ENCODE data around the gene SFMBT2. TPM values are rescaled to one million over a fixed set of nuclear protein-coding genes. Genes with fewer than 3 reads are reported as not detected.

Gene SFMBT2
- total RNA-seq, 1 experiment from 2014 or later: 0.05 TPM

- H3K4me1 ChIP-seq (replicated peaks): no peaks in the 10 kb centered on the region
- H3K9me3 ChIP-seq (replicated peaks): no peaks in the 10 kb centered on the region
- H3K36me3 ChIP-seq: no peaks in the 10 kb centered on the region
- no peak overlapping the region for H3K27ac ChIP-seq
- no peaks in the 10 kb centered on the region for H3K27me3 ChIP-seq (replicated peaks)
- DNase-seq (ENCODE audit: low read depth in 1 of 2, low spot score in 2 of 2): no peak
- H3K4me3 ChIP-seq: no peak overlapping the region
Observed at GRCh38 chr10:7150349-7150748, 260.5 kb downstream of the SFMBT2 start.

DNA sequence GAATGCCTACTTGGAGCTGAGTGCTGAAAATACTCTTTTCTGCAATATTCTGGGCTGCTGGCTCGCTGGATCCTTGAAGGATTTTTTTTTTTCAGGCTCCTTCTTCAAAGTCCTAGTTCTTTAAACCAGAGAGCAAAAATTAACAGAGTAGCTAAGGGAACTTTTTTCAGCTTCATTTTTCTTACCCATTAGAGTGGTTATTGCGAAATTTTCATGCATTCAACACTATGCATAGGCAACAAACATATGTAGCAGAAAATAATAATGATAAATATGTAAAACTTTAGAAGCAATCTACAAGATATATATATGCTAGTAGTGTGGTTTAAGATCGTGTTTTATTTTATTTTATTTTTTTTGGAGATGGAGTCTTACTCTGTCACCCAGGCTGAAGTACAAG is 264.6 kb downstream of the SFMBT2 start:
- Histone ChIP-seq H3K27ac (no peak overlapping the region), H3K36me3 (no peaks in the 10 kb centered on the region), H3K4me3 (no peak overlapping the region), H3K27me3 (replicated peaks) (no peaks in the 10 kb centered on the region), H3K9me3 (replicated peaks) (no peaks in the 10 kb centered on the region), H3K4me1 (replicated peaks) (no peaks in the 10 kb centered on the region)
- DNase-seq (ENCODE audit: low read depth in 1 of 2, low spot score in 2 of 2): no peak

GRCh38 chr10:7136016-7136415 is 274.8 kb downstream of the SFMBT2 start:
- Histone ChIP-seq H3K27me3 (replicated peaks) (no peaks in the 10 kb centered on the region), H3K4me1 (replicated peaks) (no peaks in the 10 kb centered on the region), H3K4me3 (no peak overlapping the region), H3K36me3 (no peaks in the 10 kb centered on the region), H3K27ac (no peak overlapping the region), H3K9me3 (replicated peaks) (no peaks in the 10 kb centered on the region)
- DNase-seq (ENCODE audit: low read depth in 1 of 2, low spot score in 2 of 2): no peak

GRCh38 chr10:7135188-7135587 is 275.6 kb downstream of the SFMBT2 start:
- H3K27ac ChIP-seq: no peak overlapping the region
- no peak for DNase-seq (ENCODE audit: low read depth in 1 of 2, low spot score in 2 of 2)
- H3K4me3 ChIP-seq: no peak overlapping the region
- no peaks in the 10 kb centered on the region for H3K9me3 ChIP-seq (replicated peaks)
- no peaks in the 10 kb centered on the region for H3K27me3 ChIP-seq (replicated peaks)
- no peaks in the 10 kb centered on the region for H3K4me1 ChIP-seq (replicated peaks)
- no peaks in the 10 kb centered on the region for H3K36me3 ChIP-seq

DNA sequence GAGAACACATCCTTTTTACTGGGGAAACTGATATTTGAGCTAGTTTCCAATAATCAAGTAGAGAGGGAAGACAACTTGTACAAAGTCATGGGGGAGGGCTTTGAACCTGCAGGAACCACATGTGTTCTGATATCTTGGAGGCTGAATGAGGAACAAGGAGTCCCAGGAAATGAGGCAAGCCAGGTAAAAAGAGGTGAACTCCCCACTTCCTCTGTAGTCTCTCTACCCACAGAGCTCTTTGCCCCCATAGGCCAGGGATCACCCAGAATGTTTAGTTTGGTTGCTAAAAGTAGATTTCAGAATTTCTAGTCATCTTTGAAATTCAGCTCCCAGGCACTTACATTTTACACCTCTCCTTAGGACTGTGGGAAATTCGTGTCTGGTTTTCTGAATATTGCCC is 276.4 kb downstream of the SFMBT2 start:
- Histone ChIP-seq H3K4me1 (replicated peaks) (no peaks in the 10 kb centered on the region), H3K27me3 (replicated peaks) (no peaks in the 10 kb centered on the region), H3K27ac (no peak overlapping the region), H3K4me3 (no peak overlapping the region), H3K36me3 (no peaks in the 10 kb centered on the region), H3K9me3 (replicated peaks) (no peaks in the 10 kb centered on the region)
- no peak for DNase-seq (ENCODE audit: low read depth in 1 of 2, low spot score in 2 of 2)

DNA sequence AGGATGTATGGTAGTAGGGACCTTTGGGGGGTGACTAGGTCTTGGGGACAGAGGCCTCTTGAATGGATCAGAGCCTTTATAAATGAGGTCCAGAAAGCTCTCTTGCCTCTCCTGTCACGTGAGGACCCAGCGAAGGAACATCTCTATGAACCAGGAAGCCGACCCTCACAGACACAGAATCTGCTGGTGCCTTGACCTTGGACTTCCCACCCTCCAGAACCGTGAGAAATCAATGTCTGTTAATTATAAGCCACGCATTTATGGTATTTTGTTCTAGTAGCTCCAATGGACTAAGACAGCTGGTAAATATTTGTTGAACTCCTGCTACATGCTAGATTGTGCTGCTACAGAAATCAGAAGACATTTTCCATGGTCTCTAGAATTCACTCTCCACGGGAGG is 276.9 kb downstream of the SFMBT2 start:
- no peaks in the 10 kb centered on the region for H3K27me3 ChIP-seq (replicated peaks)
- H3K4me3 ChIP-seq: no peak overlapping the region
- no peak for DNase-seq (ENCODE audit: low read depth in 1 of 2, low spot score in 2 of 2)
- no peaks in the 10 kb centered on the region for H3K4me1 ChIP-seq (replicated peaks)
- H3K27ac ChIP-seq: no peak overlapping the region
- H3K36me3 ChIP-seq: no peaks in the 10 kb centered on the region
- H3K9me3 ChIP-seq (replicated peaks): no peaks in the 10 kb centered on the region

GRCh38 chr10:7133278-7133677 is 277.6 kb downstream of the SFMBT2 start:
- Histone ChIP-seq H3K4me1 (replicated peaks) (no peaks in the 10 kb centered on the region), H3K4me3 (no peak overlapping the region), H3K27ac (no peak overlapping the region), H3K27me3 (replicated peaks) (no peaks in the 10 kb centered on the region), H3K36me3 (no peaks in the 10 kb centered on the region), H3K9me3 (replicated peaks) (no peaks in the 10 kb centered on the region)
- DNase-seq (ENCODE audit: low read depth in 1 of 2, low spot score in 2 of 2): no peak

GRCh38 chr10:7130191-7130911 is 280.5 kb downstream of the SFMBT2 start:
- DNase-seq (ENCODE audit: low read depth in 1 of 2, low spot score in 2 of 2): no peak
- H3K36me3 ChIP-seq: no peaks in the 10 kb centered on the region
- no peaks in the 10 kb centered on the region for H3K4me1 ChIP-seq (replicated peaks)
- no peak overlapping the region for H3K27ac ChIP-seq
- H3K4me3 ChIP-seq: no peak overlapping the region
- H3K9me3 ChIP-seq (replicated peaks): no peaks in the 10 kb centered on the region
- H3K27me3 ChIP-seq (replicated peaks): no peaks in the 10 kb centered on the region

DNA sequence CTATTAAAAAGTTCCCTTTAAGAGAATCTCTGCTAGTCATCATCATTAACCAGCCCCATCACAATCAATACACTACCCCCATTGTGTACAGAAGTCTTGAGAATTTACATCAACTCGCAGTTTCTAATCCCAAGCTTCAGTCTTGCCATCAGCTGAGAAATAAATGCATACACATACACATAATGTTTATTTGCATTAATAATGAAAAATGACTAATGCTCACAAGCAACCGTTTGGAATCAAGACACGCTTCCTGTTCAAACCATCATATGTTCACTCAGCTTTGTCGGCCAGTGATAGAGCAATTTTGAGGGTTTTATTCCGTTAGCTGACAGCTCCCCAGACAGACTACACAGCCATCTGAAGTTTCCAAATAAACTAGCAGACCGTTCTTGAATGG is 287.1 kb downstream of the SFMBT2 start:
- no peaks in the 10 kb centered on the region for H3K36me3 ChIP-seq

DNA sequence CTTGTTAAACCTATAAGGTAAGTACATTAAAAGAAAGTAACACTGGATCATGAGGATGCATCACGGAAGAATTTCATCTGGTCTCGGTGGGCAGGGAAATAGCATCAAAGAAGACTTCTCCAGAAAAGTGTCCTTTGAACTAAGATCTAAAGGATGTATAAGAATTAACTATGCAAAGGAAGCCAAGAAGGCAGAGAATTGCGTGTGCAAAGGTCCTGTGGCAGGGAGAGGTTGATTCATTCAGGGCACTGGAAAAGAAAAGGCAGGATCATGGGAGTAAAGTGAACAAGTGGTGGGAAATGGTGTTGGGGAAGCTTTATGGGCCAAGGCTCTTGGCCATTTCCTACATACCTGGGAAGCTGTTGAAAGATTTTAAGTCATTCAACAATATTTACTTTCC is 288.3 kb downstream of the SFMBT2 start:
- no peak overlapping the region for H3K4me3 ChIP-seq
- no peak overlapping the region for H3K27ac ChIP-seq
- H3K36me3 ChIP-seq: no peaks in the 10 kb centered on the region
- H3K9me3 ChIP-seq (replicated peaks): no peaks in the 10 kb centered on the region
- no peak for DNase-seq (ENCODE audit: low read depth in 1 of 2, low spot score in 2 of 2)
- peaks cover 4% of the 10 kb centered on the region for H3K27me3 ChIP-seq (replicated peaks)
- no peaks in the 10 kb centered on the region for H3K4me1 ChIP-seq (replicated peaks)

More for the DNA sequence above, 287.1 kb downstream of the SFMBT2 start:
- peaks cover 4% of the 10 kb centered on the region for H3K27me3 ChIP-seq (replicated peaks)
- no peak overlapping the region for H3K27ac ChIP-seq
- no peaks in the 10 kb centered on the region for H3K4me1 ChIP-seq (replicated peaks)
- H3K9me3 ChIP-seq (replicated peaks): no peaks in the 10 kb centered on the region
- no peak for DNase-seq (ENCODE audit: low read depth in 1 of 2, low spot score in 2 of 2)
- no peak overlapping the region for H3K4me3 ChIP-seq

- Histone ChIP-seq H3K9me3 (replicated peaks) (no peaks in the 10 kb centered on the region), H3K27ac (no peak overlapping the region), H3K36me3 (no peaks in the 10 kb centered on the region), H3K4me1 (replicated peaks) (no peaks in the 10 kb centered on the region), H3K27me3 (replicated peaks) (peaks cover 12% of the 10 kb centered on the region), H3K4me3 (no peak overlapping the region)
- peak in 1 of 2 experiments; percentile 21 for DNase-seq (ENCODE audit: low read depth in 1 of 2, low spot score in 2 of 2)
Observed at GRCh38 chr10:7121154-7121797, 289.6 kb downstream of the SFMBT2 start.

DNA sequence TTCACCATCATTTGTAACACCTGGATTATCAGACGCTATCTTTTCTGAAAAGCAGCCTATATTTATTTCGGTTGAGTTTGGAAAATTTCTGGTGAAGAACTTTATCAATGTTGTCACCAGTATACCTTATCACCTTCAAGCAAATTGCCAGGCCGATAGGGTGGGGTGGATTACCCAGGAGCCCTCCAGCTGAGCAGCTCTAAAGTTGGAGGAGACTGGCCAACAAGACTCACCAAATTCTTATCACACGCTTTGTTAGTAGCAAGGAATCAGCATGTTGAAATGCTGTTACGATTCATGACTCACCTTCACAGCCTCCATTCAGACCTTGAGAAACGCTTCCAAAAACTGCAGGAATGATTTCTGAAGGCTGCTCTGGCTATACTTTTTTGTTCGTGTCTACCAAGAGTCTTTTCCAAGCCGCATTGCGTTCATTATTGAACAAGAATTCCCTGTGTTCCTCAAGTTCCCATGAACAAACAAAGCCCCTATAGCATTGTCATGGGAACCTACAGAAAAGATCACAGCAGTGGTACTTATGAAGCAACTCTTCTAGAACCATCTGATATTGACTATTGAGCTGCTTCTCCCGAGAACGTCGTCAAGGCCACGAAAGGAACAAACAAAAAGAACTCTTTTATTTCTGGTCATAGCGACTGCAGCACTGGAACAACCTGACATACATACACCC is 291.4 kb downstream of the SFMBT2 start:
- H3K4me3 ChIP-seq: no peak overlapping the region
- H3K4me1 ChIP-seq (replicated peaks): no peaks in the 10 kb centered on the region
- H3K27ac ChIP-seq: no peak overlapping the region
- no peaks in the 10 kb centered on the region for H3K36me3 ChIP-seq
- no peak for DNase-seq (ENCODE audit: low read depth in 1 of 2, low spot score in 2 of 2)
- peaks cover 12% of the 10 kb centered on the region for H3K27me3 ChIP-seq (replicated peaks)
- no peaks in the 10 kb centered on the region for H3K9me3 ChIP-seq (replicated peaks)

- Histone ChIP-seq H3K27ac (no peak overlapping the region), H3K4me1 (replicated peaks) (no peaks in the 10 kb centered on the region), H3K9me3 (replicated peaks) (no peaks in the 10 kb centered on the region), H3K36me3 (no peaks in the 10 kb centered on the region), H3K27me3 (replicated peaks) (peaks cover 9% of the 10 kb centered on the region), H3K4me3 (no peak overlapping the region)
- DNase-seq (ENCODE audit: low read depth in 1 of 2, low spot score in 2 of 2): no peak
Observed at GRCh38 chr10:7117806-7118674, 292.8 kb downstream of the SFMBT2 start.
